GM04503 (cell line): ENCODE results near the gene PHLPP1.

Experiments
- DNase-seq: peaks from one replicate; pipeline ENCODE4 v3.0.0-alpha.2; 2012; ENCODE audit warnings: low read depth

Gene PHLPP1

DNA sequence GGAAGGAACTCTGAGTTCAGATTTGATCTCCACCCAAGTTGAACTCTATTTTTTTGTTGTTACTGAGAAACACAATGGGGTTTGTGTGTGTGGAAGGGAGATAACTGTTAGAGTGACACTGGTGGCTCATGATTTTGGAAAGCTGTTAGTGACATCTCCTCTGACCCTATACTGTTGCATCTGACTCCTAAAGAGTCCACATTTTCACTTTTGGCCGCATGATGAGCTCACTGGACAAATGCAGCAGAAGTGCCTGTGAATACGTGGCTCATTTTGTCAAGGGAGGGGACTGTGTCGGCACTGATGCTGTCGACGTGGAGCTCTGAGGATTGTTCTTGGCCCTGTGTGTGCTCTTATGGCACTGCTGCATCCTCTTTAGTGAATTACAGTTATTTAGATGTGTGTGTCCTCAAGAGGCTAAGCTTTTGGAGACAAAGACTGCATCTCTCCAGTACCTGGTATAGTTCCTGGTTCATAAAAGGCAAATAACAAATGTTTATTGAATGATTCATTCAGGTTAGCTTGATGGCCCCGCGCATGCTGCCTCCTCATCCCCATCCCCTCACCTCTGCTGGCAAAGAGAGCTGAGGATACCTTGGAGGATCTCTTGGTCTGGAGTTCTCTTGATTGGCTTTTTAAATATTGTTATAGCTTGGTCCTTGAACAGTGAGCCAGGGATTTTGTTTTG is 135.4 kb downstream of the PHLPP1 start:
- no peak for DNase-seq

DNA sequence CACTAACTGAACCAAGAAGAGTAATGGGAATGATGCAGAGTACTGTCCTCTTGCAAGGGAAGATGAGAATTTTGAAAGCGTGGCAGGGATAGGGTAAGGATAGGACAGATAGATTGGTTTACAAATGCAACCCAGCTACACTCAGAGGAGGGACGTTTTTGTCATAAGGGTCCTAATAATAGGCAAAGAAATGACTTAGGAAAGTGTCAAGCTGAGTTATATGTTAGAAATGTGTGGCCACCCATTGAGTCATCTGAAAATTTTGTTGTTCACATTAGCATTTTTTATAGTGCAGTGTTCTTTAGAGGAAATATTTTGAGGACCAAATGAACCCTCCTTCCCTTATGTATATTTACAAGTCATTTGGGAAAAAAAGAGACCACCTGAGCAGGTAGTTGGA is 137.5 kb downstream of the PHLPP1 start:
- no peak for DNase-seq

DNA sequence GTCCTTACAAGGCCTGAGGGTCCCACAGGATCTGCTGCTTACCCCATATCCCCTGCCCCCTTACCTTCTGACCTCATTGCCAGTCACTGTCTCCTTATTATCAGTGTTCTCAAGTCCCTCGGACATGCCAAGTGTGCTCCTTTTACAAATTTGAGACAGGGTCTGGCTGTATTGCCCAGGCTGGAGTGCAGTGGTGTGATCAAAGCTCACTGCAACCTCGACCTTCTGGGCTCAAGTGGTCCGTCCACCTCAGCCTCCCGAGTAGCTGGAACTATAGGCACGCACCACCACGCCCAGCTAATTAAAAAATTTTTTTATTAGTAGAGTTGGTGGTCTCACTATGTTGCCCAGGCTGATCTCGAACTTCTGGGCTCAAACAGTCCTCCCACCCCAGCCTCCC is 141.0 kb downstream of the PHLPP1 start:
- DNase-seq = no peak

DNA sequence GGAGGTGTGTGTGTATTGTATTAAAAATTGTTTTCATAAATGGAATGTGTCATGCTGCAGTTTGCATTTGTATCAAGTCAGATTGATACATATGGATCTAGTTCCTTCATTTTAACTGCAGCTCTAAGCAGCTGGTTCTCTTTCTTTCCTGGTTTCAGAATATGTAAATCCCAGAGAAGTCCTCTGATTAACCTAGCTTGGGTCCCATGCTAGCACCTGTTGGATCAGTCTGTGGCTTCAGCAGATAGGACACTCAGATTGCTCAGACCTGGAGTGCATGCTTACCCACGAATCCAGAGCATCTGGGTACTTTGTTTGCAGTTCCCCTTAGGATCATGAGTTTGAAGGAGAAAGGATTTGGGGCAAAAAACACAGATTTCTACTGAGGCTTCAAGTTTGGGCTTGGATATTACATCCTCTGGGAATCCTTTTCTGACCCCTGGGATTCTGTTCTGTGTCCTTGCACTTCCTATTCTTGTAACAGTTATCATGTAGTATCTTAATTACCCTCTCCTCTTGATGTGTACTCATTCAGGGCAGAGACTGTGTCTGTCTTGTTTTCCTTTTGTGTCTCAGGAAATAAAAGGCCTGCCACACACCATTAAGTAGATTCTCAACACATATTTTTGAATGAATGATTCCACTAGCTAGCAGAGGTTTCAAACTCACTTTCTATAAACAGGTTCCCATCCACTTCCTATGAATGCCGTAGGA is 142.1 kb downstream of the PHLPP1 start:
- no peak for DNase-seq

DNA sequence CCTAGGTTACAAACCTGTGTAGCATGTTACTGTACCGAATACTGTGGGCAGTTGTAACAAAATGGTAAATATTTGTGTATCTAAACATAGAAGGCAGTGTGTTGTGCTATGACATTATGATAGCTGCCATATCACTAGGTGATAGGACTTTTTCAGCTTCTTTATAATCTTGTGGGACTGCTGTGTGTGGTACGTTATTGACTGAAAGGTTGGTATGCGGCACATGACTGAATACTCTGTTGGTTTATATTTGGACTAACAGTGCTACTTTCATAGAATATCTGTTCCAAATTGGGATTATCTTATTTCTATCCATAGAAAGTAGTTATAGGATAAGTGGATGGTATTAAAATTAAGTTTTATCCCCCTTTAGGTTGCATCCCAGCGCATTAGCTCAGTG is 144.7 kb downstream of the PHLPP1 start:
- DNase-seq = no peak

DNA sequence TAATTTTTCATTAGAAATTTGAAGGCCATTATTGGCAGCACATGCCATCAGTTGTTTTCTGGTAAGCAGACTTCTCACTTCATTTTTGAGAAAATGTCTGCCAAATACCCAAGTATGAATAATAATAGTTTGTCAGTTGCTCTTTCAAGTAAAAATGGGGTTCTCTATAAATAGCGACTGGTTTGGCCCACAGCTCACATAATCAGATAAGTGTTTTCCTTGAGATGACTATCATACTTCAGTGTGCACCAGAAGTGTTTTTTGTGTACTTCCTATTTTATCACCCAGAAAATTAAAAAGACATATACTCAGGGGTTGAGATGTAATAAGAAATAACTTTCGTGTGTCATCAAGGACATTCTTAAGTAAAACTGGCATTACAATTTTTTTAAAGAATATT is 147.1 kb downstream of the PHLPP1 start:
- DNase-seq = no peak

DNA sequence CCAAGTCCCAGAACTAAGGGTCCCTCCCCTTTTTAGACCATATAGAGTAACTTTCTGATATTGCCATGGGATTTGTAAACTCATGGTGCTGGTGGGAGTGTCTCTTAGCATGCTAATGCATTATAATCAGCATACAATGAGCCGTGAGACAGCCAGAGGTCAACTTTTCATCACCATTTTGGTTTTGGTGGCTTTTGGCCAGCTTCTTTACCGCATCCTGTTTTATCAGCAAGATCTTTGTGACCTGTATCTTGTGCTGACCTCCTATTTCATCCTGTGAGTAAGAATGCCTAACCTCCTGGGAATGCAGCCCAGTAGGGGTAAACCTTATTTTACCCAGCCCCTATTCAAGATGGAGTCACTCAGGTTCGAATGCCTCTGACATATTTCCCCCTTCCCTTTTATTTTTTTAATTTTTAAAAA is 148.2 kb downstream of the PHLPP1 start:
- DNase-seq = no peak

DNA sequence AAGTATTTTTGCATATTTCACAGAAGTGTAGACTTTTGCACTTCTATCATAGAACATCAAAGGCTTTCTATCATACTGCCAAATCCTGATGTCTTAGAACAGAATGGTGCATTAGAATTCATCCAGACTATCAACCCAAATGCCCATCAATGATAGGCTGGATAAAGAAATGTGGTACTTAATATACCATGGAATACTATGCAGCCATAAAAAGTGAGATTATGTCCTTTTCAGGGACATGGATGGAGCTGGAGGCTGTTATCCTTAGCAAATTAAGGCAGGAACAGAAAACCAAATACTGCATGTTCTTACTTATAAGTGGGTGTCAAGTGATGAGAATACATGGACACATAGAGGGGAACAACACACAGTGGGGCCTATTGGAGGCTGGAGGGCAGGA is 150.2 kb downstream of the PHLPP1 start:
- no peak for DNase-seq

DNA sequence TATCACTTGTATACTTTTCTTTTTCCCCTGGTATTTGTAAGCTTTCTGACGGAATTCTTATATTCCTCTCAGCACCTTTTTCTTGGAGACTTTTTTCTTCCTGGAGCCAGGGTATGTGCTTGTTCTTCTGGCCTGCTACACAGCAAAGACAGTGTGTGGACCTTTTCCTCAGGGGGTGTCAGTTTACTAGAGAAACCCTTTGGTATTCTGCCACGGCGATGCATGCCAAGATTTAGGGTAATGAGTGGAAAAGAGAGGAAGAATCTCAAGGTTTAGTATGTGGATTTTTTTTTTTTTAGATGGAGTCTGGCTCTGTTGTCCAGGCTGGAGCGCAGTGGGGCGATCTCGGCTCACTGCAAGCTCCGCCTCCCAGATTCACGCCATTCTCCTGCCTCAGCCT is 152.2 kb downstream of the PHLPP1 start:
- no peak for DNase-seq

DNA sequence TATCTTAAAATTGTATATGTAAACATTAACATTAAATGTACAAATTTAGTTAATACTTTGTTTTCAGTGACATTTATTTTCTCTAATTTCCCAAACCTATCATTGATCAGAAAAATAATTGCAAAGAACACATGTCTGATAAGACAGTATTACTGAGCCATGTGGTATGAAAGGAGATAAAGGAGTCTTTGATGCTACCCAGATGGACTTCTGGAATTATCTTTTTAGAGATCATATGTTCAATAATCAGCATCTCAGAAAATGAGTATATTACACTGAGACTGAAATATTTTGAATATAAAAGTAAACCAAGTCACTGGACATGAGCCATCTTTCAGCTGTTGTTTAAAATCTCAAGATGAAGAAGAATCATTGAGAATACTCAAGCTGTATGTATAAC is 153.3 kb downstream of the PHLPP1 start:
- no peak for DNase-seq

DNA sequence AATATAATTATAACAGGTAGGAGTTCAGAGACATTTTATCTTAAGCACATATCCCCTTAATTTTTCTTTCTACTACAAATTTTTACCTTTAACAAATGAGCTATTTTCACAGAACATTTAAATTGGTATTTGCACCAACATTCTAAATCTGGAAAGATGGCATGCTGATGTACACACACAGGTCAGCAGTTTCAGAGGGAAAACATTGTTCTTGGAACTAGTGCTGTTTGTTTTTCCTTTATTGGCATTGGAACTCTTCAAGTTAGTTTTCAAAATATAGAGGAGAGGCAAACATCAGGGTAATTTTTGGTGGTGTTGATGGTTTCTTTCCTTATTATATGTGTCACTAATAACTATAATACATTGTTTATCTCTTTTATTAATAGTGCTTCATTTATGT is 155.3 kb downstream of the PHLPP1 start:
- no peak for DNase-seq

DNA sequence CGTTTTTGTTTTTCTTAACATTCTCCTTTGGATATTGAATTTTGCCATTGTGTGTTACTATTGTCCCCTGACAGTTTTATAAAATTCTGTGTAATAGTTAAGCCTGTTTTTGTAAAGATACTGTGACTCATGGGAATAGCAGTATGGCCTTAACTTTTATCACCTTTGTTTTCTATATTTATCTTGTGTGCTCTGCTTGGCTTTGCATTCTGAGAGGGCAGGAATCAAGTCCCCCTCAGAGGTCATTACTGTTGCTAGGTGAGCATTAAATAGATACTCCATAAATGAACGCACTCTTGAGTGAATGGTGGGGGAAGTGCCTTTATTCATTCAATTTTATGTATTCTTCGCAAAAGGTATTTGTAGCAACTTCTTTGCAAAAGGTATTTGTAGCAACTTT is 160.0 kb downstream of the PHLPP1 start:
- DNase-seq = no peak

DNA sequence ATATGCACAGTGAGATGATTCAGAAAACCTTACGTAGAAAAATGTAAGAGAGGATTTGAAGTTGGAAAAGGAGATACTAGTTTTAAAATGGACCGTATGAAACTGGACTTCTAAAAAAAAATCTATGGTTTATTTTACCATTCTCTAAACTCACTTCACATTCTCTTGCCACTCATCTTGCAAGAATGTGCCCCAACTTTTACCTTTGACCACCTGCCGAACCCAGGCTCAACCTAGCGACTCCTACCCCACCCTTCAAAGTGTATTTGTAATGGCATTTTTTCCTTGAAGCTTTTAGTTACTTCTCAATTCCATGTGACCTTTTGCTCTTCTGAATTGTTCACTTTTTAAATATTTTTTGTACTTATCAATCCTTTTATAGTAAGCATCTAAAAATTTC is 160.8 kb downstream of the PHLPP1 start:
- no peak for DNase-seq

DNA sequence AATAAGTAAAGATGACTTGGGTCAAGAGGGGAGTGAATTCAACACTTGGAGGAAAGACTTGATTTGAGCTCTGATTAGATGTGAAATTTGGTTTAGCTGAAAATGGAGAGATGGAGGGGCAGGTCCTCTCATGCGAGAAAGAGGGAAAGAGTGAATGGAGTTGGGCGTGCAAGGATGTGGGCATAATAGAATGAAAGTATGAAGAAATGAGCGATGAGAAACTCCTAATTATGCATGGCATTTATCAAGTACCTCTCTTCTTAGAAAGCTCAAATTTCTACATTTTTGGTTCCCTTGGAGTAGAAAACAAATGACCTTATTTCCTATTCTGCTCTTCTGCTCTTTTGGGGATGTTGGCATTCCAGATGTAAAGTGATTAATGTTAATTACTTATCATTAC is 161.5 kb downstream of the PHLPP1 start:
- no peak for DNase-seq

DNA sequence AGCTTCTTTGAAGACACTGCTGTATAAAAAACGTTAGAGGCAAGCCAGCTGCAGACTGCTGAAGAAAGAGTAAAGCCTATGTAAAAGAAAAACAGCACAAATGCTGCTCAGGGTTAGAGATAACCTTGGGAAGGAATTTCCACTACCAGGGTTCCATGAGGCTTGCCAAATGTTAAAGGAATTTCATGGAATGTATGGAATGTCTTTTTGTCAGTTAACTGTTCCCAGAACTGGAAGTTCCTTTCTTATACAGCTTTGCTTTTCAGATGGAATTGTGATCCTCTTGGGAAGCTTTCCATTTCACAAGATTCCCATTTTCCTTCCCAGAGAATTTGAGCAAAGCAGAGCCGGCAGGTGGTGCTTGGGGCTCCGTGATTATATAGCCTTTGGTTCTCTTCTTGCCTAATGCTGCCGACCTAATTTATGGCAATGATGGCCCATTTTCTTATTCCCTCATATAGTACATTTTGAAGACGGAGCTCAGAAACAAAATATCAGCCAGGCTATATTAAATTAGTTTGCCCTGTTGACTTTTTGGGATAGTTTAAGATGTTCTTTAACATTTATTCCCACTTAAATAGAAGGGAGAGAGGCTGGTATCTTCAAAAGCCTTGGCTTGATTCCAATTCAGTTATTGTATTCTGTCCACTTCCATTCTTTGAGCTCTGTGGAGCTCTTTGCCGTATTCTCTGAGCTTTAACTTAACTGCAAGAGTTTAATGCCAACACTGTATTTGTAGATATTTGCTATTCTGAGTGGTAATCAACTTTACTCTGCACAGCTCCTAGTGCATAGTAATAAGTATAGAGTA is 162.3 kb downstream of the PHLPP1 start:
- no peak for DNase-seq

DNA sequence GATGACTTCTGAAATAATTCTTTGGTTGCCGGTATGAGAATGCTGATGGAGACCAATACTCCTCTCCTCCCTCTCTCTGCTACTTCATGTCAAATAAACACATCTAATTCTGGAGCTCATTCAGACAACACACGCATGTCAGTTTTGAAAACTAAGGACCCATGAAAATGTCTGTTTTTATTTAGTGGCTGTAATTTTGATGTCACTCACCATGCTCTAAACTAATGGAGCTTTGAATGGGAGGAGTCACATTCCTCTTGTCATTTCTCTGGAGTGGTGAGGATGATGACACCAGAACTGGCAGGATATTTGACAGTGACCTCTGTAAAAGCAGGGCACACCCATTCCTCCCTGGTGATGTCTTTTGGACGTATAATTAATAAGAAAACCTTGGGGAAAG is 163.0 kb downstream of the PHLPP1 start:
- no peak for DNase-seq

DNA sequence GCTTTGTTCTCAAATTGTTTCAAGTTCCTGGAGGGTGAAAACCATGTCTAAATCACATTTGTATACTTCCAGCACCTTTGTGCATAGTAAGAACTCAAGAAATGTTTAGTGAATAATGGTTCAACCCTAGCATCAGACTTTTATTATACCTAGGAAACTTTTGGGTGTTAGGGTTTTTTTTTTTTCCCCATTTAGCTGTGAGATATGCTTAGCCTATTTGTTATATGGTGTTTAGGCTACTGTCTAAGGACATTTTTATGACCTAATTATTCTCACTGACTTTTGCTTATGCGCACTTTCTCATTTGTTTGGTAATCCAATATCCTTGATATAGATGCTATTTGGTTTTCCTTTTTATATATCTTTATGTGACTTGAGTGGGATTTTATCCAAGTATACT is 164.7 kb downstream of the PHLPP1 start:
- DNase-seq = no peak

DNA sequence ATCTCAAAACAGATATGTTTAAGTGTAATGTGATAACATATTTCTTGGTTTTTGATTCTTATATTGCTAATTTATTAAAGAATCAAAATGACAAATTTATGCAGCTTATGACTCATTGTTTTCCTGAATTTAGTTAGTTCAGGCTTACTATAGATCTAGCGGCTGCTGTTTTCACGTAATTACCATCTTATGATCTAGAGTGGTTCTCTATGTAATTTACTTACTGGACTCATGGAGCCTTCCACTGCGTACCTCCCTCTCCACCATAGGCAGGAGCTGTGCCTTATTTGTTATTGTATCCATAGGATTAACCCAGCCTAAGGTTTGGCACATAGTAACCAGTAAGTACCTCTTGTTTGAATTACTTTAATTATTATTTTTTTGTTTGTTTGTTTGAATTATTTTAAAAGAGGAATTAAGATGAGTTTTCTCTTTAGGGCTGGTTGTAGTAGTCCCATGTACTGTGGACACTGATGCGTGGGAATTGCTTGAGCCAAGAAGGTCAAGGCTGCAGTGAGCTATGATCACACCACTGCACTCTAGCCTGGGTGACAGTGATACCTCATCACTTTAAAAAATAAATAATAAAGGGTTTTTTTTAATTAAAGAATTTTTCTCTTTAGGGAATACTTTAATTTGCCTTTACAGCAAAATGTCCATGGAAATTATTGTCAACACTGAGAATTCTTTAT is 165.5 kb downstream of the PHLPP1 start:
- no peak for DNase-seq

DNA sequence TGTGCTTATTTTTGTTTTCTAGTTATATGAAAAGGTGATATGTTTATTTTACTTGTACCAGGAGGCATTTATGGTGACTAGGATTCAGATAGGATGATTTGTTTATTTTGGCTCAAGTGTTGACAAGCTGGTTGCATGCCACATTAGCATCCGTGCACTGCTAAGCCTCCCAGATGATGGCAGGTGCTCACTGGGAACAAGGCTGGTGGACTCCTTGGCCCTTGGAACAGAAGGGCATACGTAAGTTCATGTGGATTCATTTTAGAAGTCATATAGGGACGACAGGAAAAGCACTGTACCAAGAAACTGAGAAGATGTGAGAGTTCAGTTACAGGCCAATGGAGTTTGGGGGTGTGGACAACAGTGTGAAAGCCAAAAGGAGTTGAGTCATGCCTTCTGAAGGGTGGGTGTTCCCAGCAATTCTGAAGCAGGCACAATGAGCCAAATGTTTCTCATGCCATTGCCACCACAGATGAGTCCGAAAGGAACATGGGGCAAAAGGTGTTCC is 166.2 kb downstream of the PHLPP1 start:
- DNase-seq = peak; percentile 85

DNA sequence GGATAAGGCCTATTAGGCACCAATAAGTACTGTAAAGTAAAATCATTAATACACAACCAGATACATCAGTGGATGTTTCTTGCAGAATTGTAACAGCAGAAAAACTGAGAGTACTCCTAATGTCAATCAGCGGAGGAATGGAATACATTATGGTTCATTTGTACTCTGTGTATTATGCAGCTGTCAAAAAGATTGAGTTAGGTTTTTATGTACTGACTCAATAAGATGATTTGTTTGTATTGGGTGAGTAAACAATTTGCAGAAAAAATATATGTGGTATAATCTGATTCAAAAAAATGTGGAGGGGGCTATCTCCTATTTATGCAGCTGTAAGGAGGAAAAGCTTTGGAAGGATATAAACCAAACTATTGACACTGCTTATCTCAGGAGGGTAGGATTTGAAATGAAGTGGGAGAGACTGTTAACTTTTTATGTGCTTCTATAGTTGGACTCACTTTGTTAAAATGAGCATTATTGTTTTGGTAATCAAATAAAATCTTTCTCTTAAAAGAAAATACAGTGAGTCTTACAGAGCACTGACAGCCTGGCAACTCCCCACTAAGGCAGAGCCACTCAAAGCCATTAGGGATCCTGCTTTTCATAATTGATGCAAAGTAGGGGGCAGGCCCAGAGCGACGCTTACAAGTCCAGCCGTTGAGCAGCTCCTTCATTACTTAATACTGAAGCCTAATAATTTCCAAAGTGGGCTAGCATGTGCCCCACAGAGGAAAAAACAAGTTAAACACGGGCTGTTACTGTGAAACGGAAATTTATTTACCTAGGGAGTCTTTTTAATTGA is 168.8 kb downstream of the PHLPP1 start:
- no peak for DNase-seq

DNA sequence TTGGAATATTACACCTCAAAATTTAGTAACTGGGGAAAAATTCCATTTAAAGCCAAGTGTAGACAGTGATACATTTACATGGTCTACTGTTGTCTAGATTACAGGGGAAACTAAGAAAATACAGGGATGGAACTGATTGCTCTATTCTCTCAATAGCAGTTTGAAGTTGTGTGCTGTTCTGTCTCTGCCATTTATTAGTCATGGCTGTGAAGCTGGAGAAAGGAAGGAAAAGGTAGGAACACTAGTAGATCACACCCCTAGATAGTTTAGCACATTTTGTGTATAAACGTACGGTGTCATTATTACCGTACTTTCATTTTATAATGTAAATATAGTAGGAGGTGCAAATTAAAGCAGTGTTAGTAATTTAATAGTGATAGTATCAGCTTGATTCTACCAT is 170.5 kb downstream of the PHLPP1 start:
- DNase-seq = no peak
